Activated B cell treated with CpG ODN at 0.5 μM for 24 hours (primary cell): ENCODE results near the gene TMEM209. TPM values are rescaled to one million over a fixed set of nuclear protein-coding genes. Genes with fewer than 3 reads are reported as not detected.
A peak's percentile ranks its signal among the peaks of the same experiment; 100 is the strongest.
"Not testable (repeated sequence)": the region's sequence is repeated elsewhere in the genome, so short reads cannot be mapped to it uniquely, and the experiment has no call there.

Experiments used
- ATAC-seq: fragments of 200-7000 bp; cut with Tn5 transposase; one replicate; pipeline ENCODE4 v1.10.0; 2021; ENCODE audit warnings: low read depth, mild to moderate bottlenecking, moderate library complexity
- CTCF ChIA-PET: fragments of 350-600 bp; sonication (Branson Sonifier 250); formaldehyde crosslinking; loops from one replicate; lab custom pipeline; 2021; ENCODE audit warnings: antibody characterized with exemption; lab: Charles Lee
- POLR2A ChIA-PET: fragments of 350-600 bp; sonication (Branson Sonifier 250); formaldehyde crosslinking; loops from one replicate; lab custom pipeline; 2021; ENCODE audit warnings: antibody characterized with exemption; lab: Charles Lee
- DNase-seq: peaks from one replicate; pipeline ENCODE4 v3.0.0; 2022
- H3K27ac Mint-ChIP-seq: one replicate; pipeline ENCODE4 v1.8.0; 2020; ENCODE audit warnings: mixed read lengths
- H3K27me3 Mint-ChIP-seq: one replicate; pipeline ENCODE4 v1.8.0; 2021; ENCODE audit warnings: mixed read lengths
- H3K36me3 Mint-ChIP-seq: one replicate; pipeline ENCODE4 v1.8.0; 2021; ENCODE audit warnings: low read depth, mixed read lengths
- H3K4me1 Mint-ChIP-seq: one replicate; pipeline ENCODE4 v1.8.0; 2021; ENCODE audit warnings: mixed read lengths
- H3K4me3 Mint-ChIP-seq: one replicate; pipeline ENCODE4 v1.8.0; 2020; ENCODE audit warnings: mild to moderate bottlenecking, mixed read lengths
- H3K9me3 Mint-ChIP-seq: one replicate; pipeline ENCODE4 v1.8.0; 2020; ENCODE audit warnings: mixed read lengths
- intact Hi-C: fragments of 100-400 bp; cut with micrococcal nuclease; formaldehyde crosslinking; loops from one replicate; pipeline ENCODE4 v1.15.1; 2024
- total RNA-seq: library from RNA; stranded (reverse); gene quantifications from 2 replicates; pipeline ENCODE4 v1.2.3, GENCODE V29; 2022
- TF ChIP-seq, protein P1 (sequence below): fragments of 200-600 bp; IDR thresholded peaks from one replicate; pipeline ENCODE4 v1.8.0; 2022; ENCODE audit warnings: antibody characterized with exemption, mild to moderate bottlenecking

Gene TMEM209
- total RNA-seq, 1 donor from 2014 or later, result 32.6 TPM

- no peaks in the 10 kb centered on the region for H3K9me3 Mint-ChIP-seq
- DNase-seq, result no peak
These were observed 57.4 kb downstream of the TMEM209 start for GRCh38 chr7:130147710-130148325.

GRCh38 chr7:130146693-130147405, 58.4 kb downstream of the TMEM209 start:
- POLR2A ChIA-PET, result interaction anchor here (0.7 kb wide), 2 partner anchors 8 to 574 kb away, joined by 3 to 6 read pairs; no protein-coding TSS in a partner anchor
- Mint-ChIP-seq H3K27me3 (no peaks in the 10 kb centered on the region), H3K36me3 (no peaks in the 10 kb centered on the region), H3K9me3 (no peaks in the 10 kb centered on the region), H3K4me1 (peaks cover 64% of the 10 kb centered on the region), H3K4me3 (no peak overlapping the region), H3K27ac (peak overlapping the region; percentile 41)
- intact Hi-C loops, result no loop called here
- DNase-seq (no peak), ATAC-seq (no peak)
- TF ChIP-seq, protein P1, sequence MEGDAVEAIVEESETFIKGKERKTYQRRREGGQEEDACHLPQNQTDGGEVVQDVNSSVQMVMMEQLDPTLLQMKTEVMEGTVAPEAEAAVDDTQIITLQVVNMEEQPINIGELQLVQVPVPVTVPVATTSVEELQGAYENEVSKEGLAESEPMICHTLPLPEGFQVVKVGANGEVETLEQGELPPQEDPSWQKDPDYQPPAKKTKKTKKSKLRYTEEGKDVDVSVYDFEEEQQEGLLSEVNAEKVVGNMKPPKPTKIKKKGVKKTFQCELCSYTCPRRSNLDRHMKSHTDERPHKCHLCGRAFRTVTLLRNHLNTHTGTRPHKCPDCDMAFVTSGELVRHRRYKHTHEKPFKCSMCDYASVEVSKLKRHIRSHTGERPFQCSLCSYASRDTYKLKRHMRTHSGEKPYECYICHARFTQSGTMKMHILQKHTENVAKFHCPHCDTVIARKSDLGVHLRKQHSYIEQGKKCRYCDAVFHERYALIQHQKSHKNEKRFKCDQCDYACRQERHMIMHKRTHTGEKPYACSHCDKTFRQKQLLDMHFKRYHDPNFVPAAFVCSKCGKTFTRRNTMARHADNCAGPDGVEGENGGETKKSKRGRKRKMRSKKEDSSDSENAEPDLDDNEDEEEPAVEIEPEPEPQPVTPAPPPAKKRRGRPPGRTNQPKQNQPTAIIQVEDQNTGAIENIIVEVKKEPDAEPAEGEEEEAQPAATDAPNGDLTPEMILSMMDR, result no peak
- CTCF ChIA-PET, result no interaction called here

More at GRCh38 chr7:130147710-130148325, 57.4 kb downstream of the TMEM209 start:
- CTCF ChIA-PET, result no interaction called here
- no peaks in the 10 kb centered on the region for H3K36me3 Mint-ChIP-seq
- H3K4me1 Mint-ChIP-seq, result peaks cover 55% of the 10 kb centered on the region
- H3K4me3 Mint-ChIP-seq, result no peak overlapping the region
- POLR2A ChIA-PET, result interaction anchor here (0.7 kb wide), 1 partner anchor 573 kb away, joined by 3 read pairs; no protein-coding TSS in a partner anchor
- TF ChIP-seq, protein P1, result no peak
- no peaks in the 10 kb centered on the region for H3K27me3 Mint-ChIP-seq
- ATAC-seq, result no peak
- peak overlapping the region; percentile 77 for H3K27ac Mint-ChIP-seq
- intact Hi-C loops, result no loop called here

- H3K4me3 Mint-ChIP-seq, H3K36me3 Mint-ChIP-seq, DNase-seq, CTCF ChIA-PET, H3K27me3 Mint-ChIP-seq, ATAC-seq, intact Hi-C loops, H3K9me3 Mint-ChIP-seq: not testable (repeated sequence)
- H3K27ac Mint-ChIP-seq, result peak overlapping the region; percentile 67
- H3K4me1 Mint-ChIP-seq, result peaks cover 69% of the 10 kb centered on the region
- POLR2A ChIA-PET, result interaction anchor here (0.7 kb wide), 1 partner anchor 9 kb away, joined by 6 read pairs; no protein-coding TSS in a partner anchor
These were observed 59.1 kb downstream of the TMEM209 start for GRCh38 chr7:130146142-130146541.

DNA sequence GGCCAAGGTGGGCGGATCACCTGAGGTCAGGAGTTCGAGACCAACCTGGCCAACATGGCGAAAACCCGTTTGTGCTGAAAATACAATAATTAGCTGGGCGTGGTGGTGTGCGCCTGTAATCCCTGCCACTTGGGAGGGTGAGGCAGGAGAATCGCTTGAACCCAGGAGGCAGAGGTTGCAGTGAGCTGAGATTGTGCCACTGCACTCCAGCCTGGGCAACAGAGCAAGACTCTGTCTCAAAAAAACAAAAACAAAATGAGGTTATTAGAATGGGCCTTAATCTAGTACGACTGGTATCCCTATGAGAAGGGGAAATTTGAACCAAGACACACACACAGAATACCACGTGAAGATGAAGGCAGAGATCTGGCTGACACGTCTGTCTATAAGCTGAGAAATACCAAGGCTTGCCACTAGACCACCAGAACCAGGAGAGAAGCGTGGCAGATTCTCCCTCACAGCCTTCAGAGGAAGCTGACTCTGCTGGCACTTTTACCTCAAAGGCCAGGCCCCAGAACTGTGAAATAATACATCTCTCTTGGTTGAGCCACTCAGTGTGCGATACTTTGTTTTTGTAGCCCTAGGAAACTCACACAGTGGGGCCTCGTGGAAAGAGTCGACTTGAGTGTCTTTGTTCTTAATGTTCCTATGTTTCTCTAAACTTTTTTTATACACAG, 59.6 kb downstream of the TMEM209 start:
- ChIA-PET CTCF (no interaction called here), POLR2A (no interaction called here)
- ATAC-seq, result no peak
- Mint-ChIP-seq H3K36me3 (no peaks in the 10 kb centered on the region), H3K27ac (peak overlapping the region; percentile 67), H3K4me1 (peaks cover 70% of the 10 kb centered on the region), H3K27me3 (no peaks in the 10 kb centered on the region), H3K4me3 (no peak overlapping the region), H3K9me3 (no peaks in the 10 kb centered on the region)
- no peak for DNase-seq
- intact Hi-C loops, result no loop called here
- TF ChIP-seq, protein P1, result no peak

DNA sequence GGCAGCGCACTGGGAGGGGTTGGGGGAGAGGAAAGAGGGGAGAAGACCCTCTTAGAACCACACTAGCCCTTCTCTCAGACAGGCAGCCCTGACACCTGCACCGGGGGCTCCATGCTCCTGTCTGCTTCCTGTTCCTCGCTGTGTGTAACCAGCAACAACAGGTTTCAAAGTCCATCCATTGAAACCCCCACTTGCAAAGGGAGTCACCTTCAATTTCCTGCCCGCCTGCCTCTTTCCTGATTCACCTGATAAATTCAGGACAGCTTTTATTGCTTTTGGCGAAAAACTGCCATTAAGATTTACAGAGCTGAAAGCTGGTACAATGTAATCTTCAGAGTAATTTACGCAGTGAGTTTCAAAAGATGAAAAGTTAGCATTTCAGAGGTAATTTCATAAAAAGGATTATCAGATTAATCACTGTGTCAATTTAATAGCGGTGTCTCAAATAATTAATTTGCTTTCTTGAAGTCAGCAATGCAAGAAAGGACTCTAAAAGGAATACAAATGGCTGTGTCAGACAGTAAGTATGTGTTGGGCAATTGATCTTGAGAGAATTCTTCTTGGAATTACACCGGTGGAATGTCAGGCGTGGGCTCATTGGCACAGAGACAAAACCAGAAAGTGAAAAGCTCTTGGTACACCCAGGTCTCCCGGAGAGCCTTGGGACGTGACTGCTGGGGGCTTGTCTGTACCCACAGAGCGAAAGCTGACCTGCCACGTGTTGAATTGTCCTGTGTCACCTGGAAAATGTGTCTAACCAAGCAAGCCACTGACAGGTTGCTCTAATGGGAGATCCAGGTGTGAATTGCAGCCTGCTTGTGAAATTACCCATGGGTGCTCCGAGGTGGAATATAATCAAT, 60.7 kb downstream of the TMEM209 start:
- H3K4me3 Mint-ChIP-seq, result no peak overlapping the region
- peaks cover under 1% of the 10 kb centered on the region for H3K36me3 Mint-ChIP-seq
- peak overlapping the region; percentile 18 for H3K27ac Mint-ChIP-seq
- ATAC-seq, result no peak
- TF ChIP-seq, protein P1, result no peak
- no peaks in the 10 kb centered on the region for H3K27me3 Mint-ChIP-seq
- DNase-seq, result no peak
- intact Hi-C loops, result loop anchor here (5.0 kb wide), 1 partner anchor 298 kb away; the partner anchor contains the start of gene CEP41
- H3K9me3 Mint-ChIP-seq, result no peaks in the 10 kb centered on the region
- CTCF ChIA-PET, result no interaction called here
- peaks cover 68% of the 10 kb centered on the region for H3K4me1 Mint-ChIP-seq
- POLR2A ChIA-PET, result interaction anchor here (0.7 to 1.3 kb wide), 3 partner anchors 10 to 667 kb away, joined by 3 to 5 read pairs (median 4); no protein-coding TSS in a partner anchor
